NCI-H2081 treated with DMSO at 0.1 percent for 48 hours (cell line): ENCODE measurements around the gene MINK1.

ENCODE experiments used
- DNase-seq: peaks from one replicate; lab custom pipeline; 2025; lab: John Stamatoyannopoulos, UW

MINK1 gene

GRCh38 chr17:4833178-4833940, at the start of gene MINK1:
MINK1 (plus strand) TSS chr17:4833340; CDS start chr17:4833584, 244 bp downstream.
- DNase-seq = peak; percentile 43

GRCh38 chr17:4785311-4786105, 47.6 kb upstream of the MINK1 start:
- DNase-seq = no peak

GRCh38 chr17:4786106-4786511, 47.0 kb upstream of the MINK1 start, which contains the start of gene VMO1:
VMO1 (minus strand) TSS chr17:4786364; CDS start chr17:4786352, 12 bp downstream.
- no peak for DNase-seq

GRCh38 chr17:4786516-4786915, 46.6 kb upstream of the MINK1 start:
- DNase-seq = no peak

GRCh38 chr17:4788159-4788806, 44.9 kb upstream of the MINK1 start:
- no peak for DNase-seq

- no peak for DNase-seq
These were observed 44.1 kb upstream of the MINK1 start, which contains the start of gene GLTPD2 for GRCh38 chr17:4788807-4789700. GLTPD2 (plus strand) TSS chr17:4788964; CDS start chr17:4789012, 48 bp downstream.

- DNase-seq = no peak
These were observed 43.5 kb upstream of the MINK1 start for GRCh38 chr17:4789701-4789950.

- peak; percentile 13 for DNase-seq
These were observed 43.0 kb upstream of the MINK1 start for GRCh38 chr17:4789951-4790704.

GRCh38 chr17:4790705-4791088, 42.4 kb upstream of the MINK1 start:
- DNase-seq = no peak

GRCh38 chr17:4795168-4795567, 38.0 kb upstream of the MINK1 start:
- DNase-seq = no peak

GRCh38 chr17:4796552-4796920, 36.6 kb upstream of the MINK1 start:
- no peak for DNase-seq

GRCh38 chr17:4800462-4801196, 32.5 kb upstream of the MINK1 start:
- no peak for DNase-seq

GRCh38 chr17:4802228-4802627, 30.9 kb upstream of the MINK1 start, which contains the start of gene C17orf114:
C17orf114 (minus strand) TSS chr17:4802328.
- no peak for DNase-seq

GRCh38 chr17:4806456-4806776, 26.7 kb upstream of the MINK1 start:
- DNase-seq = no peak

- DNase-seq = no peak
These were observed 26.1 kb upstream of the MINK1 start, which contains the start of gene PLD2 for GRCh38 chr17:4806777-4807604. PLD2 (plus strand) TSS chr17:4807152; CDS start chr17:4807773, 621 bp downstream.

- DNase-seq = no peak
These were observed 25.3 kb upstream of the MINK1 start for GRCh38 chr17:4807605-4808377.

GRCh38 chr17:4808378-4808767, 24.8 kb upstream of the MINK1 start:
- no peak for DNase-seq

- no peak for DNase-seq
These were observed 22.3 kb upstream of the MINK1 start for GRCh38 chr17:4810696-4811290.
